Activated CD4-positive, alpha-beta T cell treated with anti-CD3 and anti-CD28 coated beads, Interleukin-2, amount 10 ng/mL, durations not matched to agents 7 days and 5 days (primary cell): ENCODE measurements around the gene CFAP65. TPM values are rescaled to one million over a fixed set of nuclear protein-coding genes. Genes with fewer than 3 reads are reported as not detected.

Experiments
- CTCF ChIA-PET: fragments of 350-600 bp; sonication (Branson Sonifier 250); formaldehyde crosslinking; loops from one replicate; lab custom pipeline; 2021; ENCODE audit warnings: antibody characterized with exemption; lab: Charles Lee
- POLR2A ChIA-PET: fragments of 350-600 bp; sonication (Branson Sonifier 250); formaldehyde crosslinking; loops from one replicate; lab custom pipeline; 2021; ENCODE audit warnings: antibody characterized with exemption; lab: Charles Lee
- DNase-seq: peaks from one replicate; pipeline ENCODE4 v3.0.0-alpha.2; 2020
- H3K27ac Mint-ChIP-seq: one replicate; pipeline ENCODE4 v1.8.0; 2021; ENCODE audit warnings: mild to moderate bottlenecking, moderate library complexity, mixed read lengths
- H3K27me3 Mint-ChIP-seq: one replicate; pipeline ENCODE4 v1.8.0; 2021; ENCODE audit warnings: mixed read lengths
- H3K36me3 Mint-ChIP-seq: one replicate; pipeline ENCODE4 v1.8.0; 2021; ENCODE audit warnings: low read depth, mixed read lengths
- H3K4me1 Mint-ChIP-seq: one replicate; pipeline ENCODE4 v1.8.0; 2021; ENCODE audit warnings: mixed read lengths
- H3K4me3 Mint-ChIP-seq: one replicate; pipeline ENCODE4 v1.8.0; 2021; ENCODE audit warnings: mild to moderate bottlenecking, moderate library complexity, mixed read lengths
- H3K9me3 Mint-ChIP-seq: one replicate; pipeline ENCODE4 v1.8.0; 2021; ENCODE audit warnings: mixed read lengths
- total RNA-seq, 2 experiments: library from RNA; stranded (reverse); gene quantifications; one replicate each; pipeline ENCODE4 v1.2.3, GENCODE V29; 2021

CFAP65 gene
- total RNA-seq, 2 experiments from 2014 or later, result not detected

DNA sequence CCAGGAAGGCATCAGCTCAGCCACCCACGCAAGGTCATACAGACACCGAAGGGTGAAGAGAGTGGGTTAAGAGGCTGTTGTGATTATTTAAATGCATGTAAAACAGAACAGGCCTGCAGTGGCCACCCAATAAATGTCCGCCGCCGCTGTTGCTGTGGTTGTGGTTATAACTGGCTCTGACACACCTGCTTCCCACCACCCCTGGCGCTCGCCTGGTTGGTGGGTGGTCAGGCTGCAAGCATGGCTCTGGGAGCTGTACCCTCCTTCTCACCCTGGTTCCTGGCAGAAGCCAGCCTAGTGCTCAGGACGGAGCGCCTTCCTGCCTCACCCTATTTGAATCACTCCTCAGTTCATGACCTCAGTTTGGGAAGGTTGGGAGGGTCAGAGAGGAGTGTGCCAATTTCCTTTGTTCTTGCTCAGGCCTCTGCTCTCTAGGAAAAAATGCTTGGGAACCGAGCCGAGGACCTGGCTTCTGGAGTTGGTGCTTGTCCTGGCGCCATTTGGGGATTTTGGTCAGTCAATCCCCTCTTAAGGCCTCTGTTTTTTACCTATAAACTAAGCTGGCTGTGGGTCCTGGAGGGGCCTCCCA, 42.8 kb downstream of the CFAP65 start:
- Mint-ChIP-seq H3K4me3 (no peak overlapping the region), H3K4me1 (peaks cover 8% of the 10 kb centered on the region), H3K9me3 (no peaks in the 10 kb centered on the region), H3K27ac (no peak overlapping the region), H3K27me3 (peaks cover 77% of the 10 kb centered on the region), H3K36me3 (no peaks in the 10 kb centered on the region)
- ChIA-PET POLR2A (no interaction called here), CTCF (interaction anchor here (0.7 to 1.7 kb wide), 4 partner anchors 18 to 296 kb away, joined by 3 to 4 read pairs (median 3); no protein-coding TSS in a partner anchor)
- no peak for DNase-seq

DNA sequence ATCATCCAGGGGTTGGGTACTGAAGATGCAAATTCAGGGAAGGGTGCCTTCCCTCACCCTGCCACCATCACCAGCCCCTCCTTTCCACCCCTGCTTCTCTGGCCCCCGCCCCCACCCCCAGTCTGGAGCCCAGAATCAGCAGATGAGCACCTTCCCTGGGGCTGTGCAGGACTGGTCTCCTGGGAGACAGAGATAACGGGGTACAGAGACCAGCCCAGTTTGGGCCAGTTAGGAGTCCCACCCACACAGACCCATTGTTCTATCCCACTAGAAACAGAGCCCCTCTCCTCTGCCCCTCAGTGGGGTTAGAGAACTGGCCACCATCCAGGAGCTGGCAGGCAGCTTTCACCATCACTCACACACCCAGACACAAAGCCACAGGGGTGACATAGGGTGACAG, 43.6 kb downstream of the CFAP65 start:
- CTCF ChIA-PET, result interaction anchor here (0.7 to 1.7 kb wide), 4 partner anchors 18 to 297 kb away, joined by 3 to 4 read pairs (median 3); no protein-coding TSS in a partner anchor

GRCh38 chr2:218996937-218997336, 44.4 kb downstream of the CFAP65 start:
- no peak for DNase-seq
- no peak overlapping the region for H3K4me3 Mint-ChIP-seq
- H3K36me3 Mint-ChIP-seq, result no peaks in the 10 kb centered on the region
- peaks cover 73% of the 10 kb centered on the region for H3K27me3 Mint-ChIP-seq
- ChIA-PET POLR2A (no interaction called here), CTCF (interaction anchor here (1.2 to 3.2 kb wide), 5 partner anchors 15 to 298 kb away, joined by 3 to 16 read pairs (median 5); no protein-coding TSS in a partner anchor)
- H3K4me1 Mint-ChIP-seq, result peaks cover 2% of the 10 kb centered on the region
- H3K27ac Mint-ChIP-seq, result no peak overlapping the region
- no peaks in the 10 kb centered on the region for H3K9me3 Mint-ChIP-seq

More for the DNA sequence above, 43.6 kb downstream of the CFAP65 start:
- DNase-seq, result no peak
- POLR2A ChIA-PET, result no interaction called here
- Mint-ChIP-seq H3K4me1 (peaks cover 4% of the 10 kb centered on the region), H3K27me3 (peaks cover 73% of the 10 kb centered on the region), H3K36me3 (no peaks in the 10 kb centered on the region), H3K4me3 (no peak overlapping the region), H3K9me3 (no peaks in the 10 kb centered on the region), H3K27ac (no peak overlapping the region)

DNA sequence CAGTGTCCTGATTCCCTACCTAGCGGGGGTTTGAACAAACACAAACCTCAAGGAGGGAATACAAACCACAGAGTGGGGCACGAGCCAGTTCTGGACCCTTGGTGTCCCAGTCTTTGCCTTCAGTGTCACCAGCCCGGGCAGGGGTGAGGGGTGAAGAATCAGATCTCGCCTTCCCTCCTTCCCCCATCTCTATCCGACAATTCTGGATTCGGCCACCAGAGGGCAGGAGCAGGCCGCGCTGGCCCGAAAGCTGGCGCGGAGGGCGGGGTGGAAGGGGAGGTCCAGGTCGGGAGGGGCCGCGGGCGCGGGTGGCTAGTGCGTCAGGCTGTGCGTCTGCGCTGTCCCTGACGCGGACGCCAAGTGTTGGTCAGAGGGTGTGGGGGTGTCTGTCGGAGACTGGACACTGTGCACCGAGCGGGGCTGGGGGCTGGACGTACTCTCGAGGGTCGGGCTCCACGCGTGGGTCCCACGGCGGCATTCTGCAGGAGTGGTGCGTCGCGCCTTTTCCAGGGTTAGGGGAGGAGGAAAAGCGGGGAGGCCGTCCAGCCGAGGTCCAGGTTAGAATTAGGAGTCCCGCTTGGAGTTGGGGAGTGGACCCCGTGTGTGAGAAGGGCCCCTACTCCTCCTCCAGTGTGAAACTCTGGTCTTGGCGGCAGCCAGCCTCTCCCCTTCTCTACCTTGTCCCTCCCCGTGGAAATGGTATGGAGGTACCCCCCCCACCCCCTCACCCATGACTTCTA, 45.2 kb downstream of the CFAP65 start:
- CTCF ChIA-PET, result interaction anchor here (0.8 to 3.2 kb wide), 9 partner anchors 9 to 299 kb away, joined by 3 to 16 read pairs (median 5); no protein-coding TSS in a partner anchor
- H3K27ac Mint-ChIP-seq, result no peak overlapping the region
- peak; percentile 74 for DNase-seq
- no peaks in the 10 kb centered on the region for H3K36me3 Mint-ChIP-seq
- peaks cover 2% of the 10 kb centered on the region for H3K4me1 Mint-ChIP-seq
- no peak overlapping the region for H3K4me3 Mint-ChIP-seq
- H3K27me3 Mint-ChIP-seq, result peaks cover 81% of the 10 kb centered on the region
- no peaks in the 10 kb centered on the region for H3K9me3 Mint-ChIP-seq
- POLR2A ChIA-PET, result no interaction called here

GRCh38 chr2:218995561-218995960, 45.8 kb downstream of the CFAP65 start:
- peaks cover 2% of the 10 kb centered on the region for H3K4me1 Mint-ChIP-seq
- H3K27ac Mint-ChIP-seq, result no peak overlapping the region
- ChIA-PET CTCF (interaction anchor here (0.8 to 3.2 kb wide), 12 partner anchors 9 to 331 kb away, joined by 3 to 16 read pairs (median 4); no protein-coding TSS in a partner anchor), POLR2A (no interaction called here)
- no peaks in the 10 kb centered on the region for H3K9me3 Mint-ChIP-seq
- H3K27me3 Mint-ChIP-seq, result peaks cover 81% of the 10 kb centered on the region
- no peaks in the 10 kb centered on the region for H3K36me3 Mint-ChIP-seq
- H3K4me3 Mint-ChIP-seq, result no peak overlapping the region
- no peak for DNase-seq

DNA sequence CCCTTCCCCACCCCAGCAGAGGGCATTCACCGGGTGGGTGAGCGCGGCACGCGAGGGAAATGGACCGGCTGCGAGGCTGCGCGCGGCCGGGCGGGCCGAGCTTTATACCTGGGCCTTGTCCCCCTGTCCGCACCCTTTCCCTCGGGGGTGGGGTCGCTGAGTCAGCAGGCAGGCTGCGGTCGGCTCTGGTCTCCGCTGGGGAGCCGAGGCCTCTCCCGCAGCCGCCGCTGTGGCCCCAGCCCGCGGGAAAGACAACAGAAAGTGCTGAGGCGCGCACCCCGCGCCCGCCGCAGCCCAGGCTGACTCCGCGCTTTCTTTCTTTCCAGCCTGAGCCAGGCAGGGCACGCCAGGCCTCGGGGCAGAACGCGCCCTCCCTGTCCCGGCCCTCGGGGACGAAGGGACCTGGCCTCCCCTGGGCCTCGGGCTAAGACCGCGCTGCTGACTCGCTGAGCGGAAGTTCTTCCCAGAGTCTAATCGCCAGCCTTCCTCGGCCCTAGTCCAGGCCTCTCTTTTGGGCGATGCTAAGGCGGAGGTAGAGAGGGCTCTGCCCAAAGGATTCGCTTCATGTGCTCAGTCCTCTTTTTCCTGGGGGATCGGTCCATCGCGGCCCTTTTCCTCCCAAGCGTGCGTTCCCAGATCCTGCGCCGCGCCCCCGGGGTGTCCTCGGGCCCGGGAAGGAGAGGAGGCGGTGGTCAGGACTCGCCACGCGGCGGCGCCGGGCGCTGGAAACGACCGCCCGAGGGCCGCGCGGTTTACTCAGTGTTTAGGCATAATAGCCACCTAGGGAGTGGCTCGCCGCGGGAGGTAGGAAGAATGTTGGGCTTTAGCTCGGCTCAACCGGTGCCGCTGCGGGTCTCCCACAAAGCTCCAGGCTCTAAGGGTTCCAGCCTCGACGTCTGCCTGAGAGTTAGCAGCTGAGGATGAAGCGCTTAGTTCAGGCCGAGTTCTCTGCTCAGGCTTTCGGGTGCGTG, 47.7 kb downstream of the CFAP65 start, which contains the start of gene CRYBA2:
Gene CRYBA2, minus strand, starts transcription at position 78 of the 971 bp plus-strand sequence. CDS start 246 bp downstream, outside the sequence.
- Mint-ChIP-seq H3K27ac (no peak within 1 kb of the TSS), H3K4me3 (no peak within 1 kb of the TSS), H3K27me3 (peaks cover 86% of the 10 kb centered on the region), H3K36me3 (no peaks in the 10 kb centered on the region), H3K4me1 (peaks cover 2% of the 10 kb centered on the region), H3K9me3 (no peaks in the 10 kb centered on the region)
- DNase-seq, result no peak
- POLR2A ChIA-PET, result no interaction called here
- CTCF ChIA-PET, result interaction anchor here (1.1 to 3.2 kb wide), 4 partner anchors 13 to 96 kb away, joined by 3 to 16 read pairs (median 8); no protein-coding TSS in a partner anchor

GRCh38 chr2:218992703-218993344, 48.5 kb downstream of the CFAP65 start:
- Mint-ChIP-seq H3K4me1 (peaks cover 2% of the 10 kb centered on the region), H3K9me3 (no peaks in the 10 kb centered on the region), H3K27ac (no peak overlapping the region), H3K4me3 (no peak overlapping the region), H3K27me3 (peaks cover 85% of the 10 kb centered on the region), H3K36me3 (no peaks in the 10 kb centered on the region)
- CTCF ChIA-PET, result interaction anchor here (1.1 to 3.3 kb wide), 2 partner anchors 12 to 13 kb away, joined by 3 to 18 read pairs; no protein-coding TSS in a partner anchor
- no peak for DNase-seq
- POLR2A ChIA-PET, result no interaction called here

GRCh38 chr2:218992196-218992595, 49.1 kb downstream of the CFAP65 start:
- no peak overlapping the region for H3K4me3 Mint-ChIP-seq
- H3K9me3 Mint-ChIP-seq, result no peaks in the 10 kb centered on the region
- H3K4me1 Mint-ChIP-seq, result peaks cover 2% of the 10 kb centered on the region
- no peak for DNase-seq
- peaks cover 86% of the 10 kb centered on the region for H3K27me3 Mint-ChIP-seq
- no peak overlapping the region for H3K27ac Mint-ChIP-seq
- no peaks in the 10 kb centered on the region for H3K36me3 Mint-ChIP-seq
- POLR2A ChIA-PET, result no interaction called here
- CTCF ChIA-PET, result interaction anchor here (3.3 kb wide), 1 partner anchor 11 kb away, joined by 18 read pairs; no protein-coding TSS in a partner anchor

- H3K27me3 Mint-ChIP-seq, result peaks cover 87% of the 10 kb centered on the region
- H3K4me1 Mint-ChIP-seq, result peaks cover 2% of the 10 kb centered on the region
- ChIA-PET CTCF (interaction anchor here (3.3 kb wide), 1 partner anchor 11 kb away, joined by 18 read pairs; no protein-coding TSS in a partner anchor), POLR2A (no interaction called here)
- no peak for DNase-seq
- H3K9me3 Mint-ChIP-seq, result no peaks in the 10 kb centered on the region
- H3K27ac Mint-ChIP-seq, result no peak overlapping the region
- H3K4me3 Mint-ChIP-seq, result no peak overlapping the region
- no peaks in the 10 kb centered on the region for H3K36me3 Mint-ChIP-seq
Measured at GRCh38 chr2:218991674-218992168, 49.6 kb downstream of the CFAP65 start.

DNA sequence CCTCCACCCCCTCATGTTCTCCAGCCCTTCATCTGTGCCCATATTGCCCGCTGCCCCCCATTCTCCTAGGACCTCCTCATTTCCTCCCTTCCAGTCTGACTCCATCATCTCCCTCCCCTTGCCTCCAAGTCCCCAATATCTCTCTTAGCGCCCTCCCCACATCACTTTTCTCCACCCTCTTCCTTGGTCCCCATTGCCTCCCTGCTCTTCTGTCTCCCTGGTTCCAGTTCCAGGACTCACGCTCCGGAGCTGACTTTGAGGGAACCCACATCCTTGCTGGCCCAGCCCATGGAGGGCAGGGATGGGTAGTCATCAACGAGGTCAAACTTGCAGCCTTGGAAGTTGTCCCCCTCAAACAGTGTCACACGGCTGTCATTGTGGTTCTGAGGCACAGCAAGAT, 50.7 kb downstream of the CFAP65 start:
- H3K27ac Mint-ChIP-seq, result no peak overlapping the region
- CTCF ChIA-PET, result interaction anchor here (0.6 to 3.3 kb wide), 3 partner anchors 9 to 310 kb away, joined by 3 to 18 read pairs (median 3); no protein-coding TSS in a partner anchor

DNA sequence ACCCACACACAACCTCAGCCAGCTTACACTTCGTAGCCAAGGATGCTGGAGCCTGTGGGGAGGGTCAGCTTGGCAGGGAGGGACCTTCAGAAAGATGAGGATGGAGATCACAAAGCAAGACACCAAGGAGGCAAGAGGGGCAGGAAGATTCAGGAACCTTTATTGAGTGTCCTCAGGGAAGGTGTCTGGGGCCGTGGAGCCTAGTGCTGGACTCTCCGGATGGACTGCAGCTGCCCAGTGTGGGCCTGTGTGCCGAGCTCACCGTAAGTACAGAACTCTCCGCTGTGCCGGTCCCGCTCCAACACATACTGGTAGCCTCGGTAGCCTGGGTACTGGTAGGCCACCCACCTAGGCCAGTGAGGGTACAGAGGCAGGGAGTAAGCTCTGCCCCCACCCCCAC, 51.3 kb downstream of the CFAP65 start:
- CTCF ChIA-PET, result interaction anchor here (0.6 to 3.3 kb wide), 3 partner anchors 9 to 310 kb away, joined by 3 to 18 read pairs (median 3); no protein-coding TSS in a partner anchor
- DNase-seq, result no peak
- Mint-ChIP-seq H3K4me1 (peaks cover 2% of the 10 kb centered on the region), H3K27ac (no peak overlapping the region), H3K9me3 (no peaks in the 10 kb centered on the region), H3K4me3 (no peak overlapping the region), H3K27me3 (peaks cover 86% of the 10 kb centered on the region), H3K36me3 (no peaks in the 10 kb centered on the region)
- POLR2A ChIA-PET, result no interaction called here

More for the DNA sequence above, 50.7 kb downstream of the CFAP65 start:
- Mint-ChIP-seq H3K27me3 (peaks cover 89% of the 10 kb centered on the region), H3K4me3 (no peak overlapping the region), H3K36me3 (no peaks in the 10 kb centered on the region), H3K9me3 (no peaks in the 10 kb centered on the region), H3K4me1 (peaks cover 2% of the 10 kb centered on the region)
- DNase-seq, result no peak
- POLR2A ChIA-PET, result no interaction called here
